ENCODE results near the gene NDUFB7.
"Not testable (repeated sequence)": the region's sequence is repeated elsewhere in the genome, so short reads cannot be mapped to it uniquely, and the experiment has no call there.

The NDUFB7 gene

GRCh38 chr19:14571695-14572490 is at the start of gene NDUFB7:
NDUFB7 (minus strand) TSS chr19:14572066; CDS start chr19:14572000, 66 bp downstream.
- DNase-seq (ENCODE audit: low read depth) = peak; percentile 82

DNA sequence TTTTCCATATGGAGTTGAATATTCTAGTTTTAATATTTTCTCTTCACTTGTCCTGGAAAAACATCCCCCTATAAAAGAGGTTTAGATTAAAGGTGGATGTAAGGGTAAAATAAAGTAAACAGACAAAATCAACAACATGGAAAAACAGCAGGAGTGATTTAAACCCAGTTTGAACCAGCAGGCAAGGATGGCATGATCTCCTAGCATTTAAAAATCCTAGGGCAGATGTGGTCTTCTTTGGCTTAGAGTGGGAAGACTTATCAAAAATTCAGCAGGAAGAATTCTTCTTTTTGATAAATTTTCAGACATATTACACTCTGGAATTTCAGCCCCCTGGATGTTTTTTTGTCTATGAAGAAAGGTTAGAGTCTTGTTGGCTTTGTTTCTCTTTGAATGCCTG is 47.5 kb upstream of the NDUFB7 start:
- no peak for DNase-seq (ENCODE audit: low read depth)

DNA sequence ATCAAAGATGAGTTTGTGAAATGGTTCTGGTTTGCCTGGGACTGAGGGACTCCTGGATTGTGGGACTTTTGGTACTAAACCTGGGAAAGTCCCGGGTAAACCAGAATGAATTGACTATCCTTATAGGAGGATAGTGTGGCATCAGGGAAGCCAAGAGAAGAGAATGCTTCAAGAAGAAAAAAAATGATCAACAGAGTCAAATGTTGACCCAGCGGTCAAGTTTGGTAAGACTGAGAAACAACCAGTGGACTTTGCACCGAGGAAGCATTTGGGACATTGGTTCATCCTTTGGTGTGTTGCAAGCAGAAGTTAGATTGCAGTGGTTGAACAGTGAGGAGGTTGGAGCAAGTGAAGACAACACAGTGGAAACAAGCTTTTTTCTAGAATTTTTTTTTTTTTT is 44.5 kb upstream of the NDUFB7 start:
- no peak for DNase-seq (ENCODE audit: low read depth)

GRCh38 chr19:14615623-14616022 is 43.8 kb upstream of the NDUFB7 start:
- no peak for DNase-seq (ENCODE audit: low read depth)

DNA sequence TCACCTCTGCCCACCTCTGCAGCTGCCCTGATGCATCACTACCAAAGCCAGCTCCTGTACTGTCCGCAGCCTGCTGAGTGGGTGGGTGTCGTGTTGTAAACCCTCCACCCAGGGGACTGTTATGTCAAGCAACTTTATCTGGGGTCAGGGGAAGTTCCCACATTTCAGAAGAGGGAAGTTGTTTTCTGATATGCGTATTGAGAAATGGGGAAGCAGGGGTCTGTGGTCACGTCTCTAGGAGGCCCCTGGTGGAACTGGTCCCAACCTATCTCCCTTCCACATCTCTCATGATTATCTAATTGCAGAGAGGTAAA is 42.2 kb upstream of the NDUFB7 start:
- DNase-seq (ENCODE audit: low read depth) = no peak

- not testable (repeated sequence) for DNase-seq (ENCODE audit: low read depth)
Observed at GRCh38 chr19:14613399-14614098, 41.7 kb upstream of the NDUFB7 start.

GRCh38 chr19:14612657-14613056 is 40.8 kb upstream of the NDUFB7 start:
- DNase-seq (ENCODE audit: low read depth) = no peak

DNA sequence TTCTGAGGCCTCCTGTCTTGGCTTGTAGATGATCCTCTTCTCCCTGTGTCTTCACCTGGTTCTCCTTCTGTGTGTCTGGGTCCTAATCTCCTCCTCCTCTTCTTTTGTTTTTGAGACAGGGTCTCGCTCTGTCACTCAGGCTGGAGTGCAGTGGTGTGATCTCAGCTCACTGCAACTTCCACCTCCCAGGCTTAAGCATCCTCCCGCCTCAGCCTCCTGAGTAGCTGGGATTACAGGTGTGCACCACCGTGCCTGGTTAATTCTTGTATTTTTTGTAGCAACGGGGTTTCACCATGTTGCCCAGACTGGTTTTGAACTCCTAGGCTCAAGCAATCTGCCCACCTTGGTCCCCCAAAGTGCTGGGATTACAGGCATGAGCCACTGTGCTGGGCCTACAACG is 40.4 kb upstream of the NDUFB7 start:
- not testable (repeated sequence) for DNase-seq (ENCODE audit: low read depth)

- no peak for DNase-seq (ENCODE audit: low read depth)
Observed at GRCh38 chr19:14611051-14611450, 39.2 kb upstream of the NDUFB7 start.

GRCh38 chr19:14606627-14607026 is 34.8 kb upstream of the NDUFB7 start:
- DNase-seq (ENCODE audit: low read depth) = no peak

GRCh38 chr19:14603990-14604387 is 32.1 kb upstream of the NDUFB7 start:
- no peak for DNase-seq (ENCODE audit: low read depth)

DNA sequence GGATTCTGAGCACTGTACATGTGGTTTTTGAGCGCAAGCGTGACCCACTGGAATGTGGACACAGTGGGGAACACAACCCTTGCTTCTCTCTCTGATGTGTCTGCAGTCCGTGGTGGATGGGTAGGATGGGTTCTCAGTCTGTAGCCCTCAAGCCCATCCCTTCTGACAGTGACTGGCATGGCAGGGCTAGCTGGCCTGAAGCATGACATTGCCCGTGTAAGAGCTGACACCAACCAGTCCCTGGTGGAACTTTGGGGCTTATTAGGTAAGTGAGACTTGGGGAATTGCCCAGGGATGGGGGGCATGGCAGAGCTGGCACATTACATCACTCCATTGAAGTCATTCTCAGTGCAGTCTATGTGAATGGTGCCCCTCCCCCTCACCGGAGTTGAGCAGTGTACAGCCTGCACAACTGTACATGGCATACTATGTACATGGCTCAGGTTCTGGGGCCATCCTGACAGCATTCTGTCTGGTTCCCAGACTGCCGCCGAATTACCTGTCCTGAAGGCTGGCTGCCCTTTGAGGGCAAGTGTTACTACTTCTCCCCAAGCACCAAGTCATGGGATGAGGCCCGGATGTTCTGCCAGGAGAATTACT is 27.8 kb upstream of the NDUFB7 start:
- no peak for DNase-seq (ENCODE audit: low read depth)

DNA sequence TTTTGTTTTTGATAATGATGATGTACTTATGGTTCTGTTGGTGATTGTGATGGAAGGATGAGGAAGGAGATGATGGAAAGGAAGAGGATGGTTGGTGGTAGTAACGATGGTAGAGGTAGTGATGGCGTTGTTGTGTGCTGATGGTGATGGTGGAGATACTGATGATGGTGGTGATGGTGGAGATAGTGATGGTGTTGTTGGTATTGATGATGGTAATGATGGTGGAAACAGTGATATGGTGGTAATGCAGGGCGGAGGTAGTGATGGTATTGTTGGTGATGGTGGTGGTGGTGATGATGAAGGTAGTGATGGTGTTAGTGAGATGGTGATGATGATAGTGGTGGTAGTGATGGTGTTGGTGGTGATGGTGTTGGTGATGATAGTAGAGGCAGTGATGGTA is 23.7 kb upstream of the NDUFB7 start:
- DNase-seq (ENCODE audit: low read depth) = no peak

GRCh38 chr19:14589433-14589832 is 17.6 kb upstream of the NDUFB7 start:
- DNase-seq (ENCODE audit: low read depth) = not testable (repeated sequence)

DNA sequence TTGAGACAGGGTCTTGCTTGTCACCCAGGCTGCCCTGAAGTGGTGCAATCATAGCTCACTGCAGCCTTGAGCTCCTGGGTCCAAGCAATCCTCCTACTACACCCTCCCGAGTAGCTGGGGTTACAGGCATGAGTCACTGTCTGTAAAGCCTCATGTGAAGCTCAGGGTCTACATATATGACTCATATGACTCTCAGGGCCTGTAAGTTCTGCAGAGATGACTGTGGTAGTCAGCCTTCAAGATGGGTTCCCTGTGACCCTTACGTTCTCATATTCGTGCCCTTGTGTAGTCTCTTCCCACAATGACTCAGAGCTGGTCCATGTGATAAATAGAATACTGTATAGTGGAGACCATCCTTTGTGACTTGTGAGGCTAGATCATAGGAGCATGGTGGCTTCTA is 13.3 kb upstream of the NDUFB7 start:
- DNase-seq (ENCODE audit: low read depth) = not testable (repeated sequence)

GRCh38 chr19:14584372-14584771 is 12.5 kb upstream of the NDUFB7 start:
- not testable (repeated sequence) for DNase-seq (ENCODE audit: low read depth)

- no peak for DNase-seq (ENCODE audit: low read depth)
Observed at GRCh38 chr19:14582894-14583340, 11.1 kb upstream of the NDUFB7 start, which contains the start of gene CLEC17A. CLEC17A (plus strand) TSS chr19:14583084; CDS start chr19:14583161, 77 bp downstream.

DNA sequence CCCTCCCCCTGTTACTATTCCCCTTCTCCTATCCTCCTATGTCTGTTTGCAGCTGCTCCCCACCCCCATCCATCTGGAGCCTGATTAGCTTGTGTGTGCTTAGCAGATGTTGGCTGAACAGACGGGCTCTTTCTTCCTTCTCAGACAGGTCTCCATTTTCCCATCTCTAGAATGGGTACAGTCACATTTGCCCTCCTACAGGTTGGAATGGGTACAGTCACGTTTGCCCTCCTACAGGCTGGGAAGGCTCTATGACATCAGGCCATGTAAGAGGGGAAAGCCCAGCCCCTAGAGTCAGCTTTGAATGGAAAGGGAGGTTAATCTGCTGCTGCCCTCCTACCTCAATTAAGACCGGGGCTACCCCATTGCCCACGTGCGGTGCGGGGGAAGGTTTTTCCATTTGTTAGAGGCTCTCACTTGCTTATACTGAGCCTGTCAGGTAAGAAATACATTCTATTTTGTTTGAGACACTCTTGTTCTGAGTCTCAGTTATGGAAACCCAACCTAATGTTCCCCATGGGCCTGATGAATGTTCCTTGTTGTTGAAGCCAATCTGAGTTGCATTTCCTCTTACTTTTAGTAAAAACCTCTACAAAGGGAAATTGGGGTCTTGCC is 8.9 kb upstream of the NDUFB7 start:
- no peak for DNase-seq (ENCODE audit: low read depth)

DNA sequence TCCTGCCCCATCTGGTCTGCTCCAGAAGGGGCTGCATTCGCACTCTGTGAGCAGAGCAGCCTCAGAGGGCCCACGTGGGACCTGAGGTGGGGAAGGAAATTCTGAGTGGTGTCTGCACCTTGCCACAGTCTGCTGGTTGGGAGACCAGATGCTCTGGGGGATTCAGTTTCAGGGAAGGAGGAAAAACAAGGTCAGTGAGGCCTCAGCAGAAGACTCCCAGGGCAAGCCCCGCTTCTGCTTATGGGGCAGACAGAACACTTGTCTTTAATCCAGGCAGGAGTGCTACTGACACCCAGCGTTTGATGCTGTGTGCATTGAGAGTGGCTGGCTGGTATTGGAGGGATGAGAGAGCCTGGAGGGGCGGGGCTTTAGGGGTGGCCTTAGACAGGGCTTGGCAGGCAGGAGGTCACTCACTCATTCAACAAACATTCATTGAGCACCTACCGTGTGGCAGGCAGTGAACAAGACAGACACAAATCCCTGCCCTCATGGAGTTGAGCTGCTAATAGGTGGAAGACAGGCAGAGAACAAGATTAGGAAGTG is 6.1 kb upstream of the NDUFB7 start:
- no peak for DNase-seq (ENCODE audit: low read depth)

DNA sequence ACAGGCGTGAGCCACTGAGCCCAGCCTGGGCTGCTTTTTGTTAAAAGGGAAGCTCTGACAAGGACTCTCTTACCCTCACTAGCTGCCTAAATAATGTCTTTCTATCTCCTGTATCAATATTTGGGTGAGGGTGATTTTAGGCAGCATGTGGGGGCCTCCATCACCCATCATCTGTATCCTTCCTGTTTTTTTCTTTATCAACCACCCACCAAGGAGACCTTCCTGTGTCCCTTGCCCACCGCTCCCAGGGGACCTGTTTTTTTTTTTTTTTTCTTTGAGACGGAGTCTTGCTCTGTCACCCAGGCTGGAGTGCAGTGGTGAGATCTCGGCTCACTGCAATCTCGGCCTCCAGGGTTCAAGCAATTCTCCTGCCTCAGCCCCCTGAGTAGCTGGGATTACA is 5.4 kb upstream of the NDUFB7 start:
- no peak for DNase-seq (ENCODE audit: low read depth)

DNA sequence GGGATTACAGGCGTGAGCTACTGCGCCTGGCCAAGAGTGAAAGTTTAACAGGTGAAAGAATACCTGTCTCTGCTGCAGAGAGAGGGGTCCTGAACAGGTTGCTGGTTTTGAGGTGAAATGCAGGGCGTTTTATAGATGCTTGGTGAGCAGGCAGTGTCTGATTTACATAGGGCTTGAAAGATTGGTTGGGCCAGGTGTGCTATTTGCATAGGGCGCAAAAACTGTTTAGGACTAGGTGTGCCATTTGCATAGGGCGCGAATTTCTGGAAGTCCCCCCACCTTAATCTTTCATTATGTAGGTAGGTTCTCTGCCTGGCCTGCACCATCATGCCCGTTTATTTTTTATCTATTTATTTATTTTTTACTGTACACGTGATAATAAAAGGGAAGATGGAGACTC is 4.5 kb upstream of the NDUFB7 start:
- DNase-seq (ENCODE audit: low read depth) = no peak

DNA sequence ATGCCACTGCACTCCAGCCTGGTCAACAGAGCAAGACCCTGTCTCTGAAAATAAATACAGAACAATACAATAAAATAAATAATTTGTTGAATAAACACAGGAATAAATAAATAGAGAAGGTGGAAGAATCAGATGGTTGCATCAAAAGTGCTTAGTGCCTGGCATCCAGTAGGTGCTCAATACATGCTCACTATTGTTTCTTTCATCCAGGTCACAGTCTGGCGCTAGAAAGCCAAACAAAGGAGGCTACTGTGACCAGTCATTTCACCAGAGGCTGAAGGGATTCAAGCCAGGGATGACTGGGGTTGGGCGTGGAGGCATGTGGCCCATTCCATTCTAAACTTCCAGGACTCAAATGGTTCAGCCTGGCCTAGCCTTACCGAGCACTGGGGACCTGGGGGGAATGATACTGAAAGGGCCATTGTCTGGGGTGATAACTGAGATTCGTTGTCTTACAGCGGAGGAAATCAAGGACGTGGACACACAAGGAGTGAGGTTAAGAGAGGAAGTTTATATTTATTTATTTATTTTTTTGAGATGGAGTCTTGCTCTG is 3.6 kb upstream of the NDUFB7 start:
- DNase-seq (ENCODE audit: low read depth) = no peak

Measured in stimulated activated CD8-positive, alpha-beta memory T cell treated with anti-CD3 and anti-CD28 coated beads, Interleukin-12 subunit alpha, Interleukin-12 subunit beta, amount 100 ng/mL, for 4 hours (primary cell).